Subcutaneous adipose tissue (tissue), 4 donors: ENCODE results near the gene ZNF267. TPM values are rescaled to one million over a fixed set of nuclear protein-coding genes. Genes with fewer than 3 reads are reported as not detected.

Experiments used
- CTCF ChIP-seq: fragments of 450-650 bp; IDR thresholded peaks from one replicate; pipeline ENCODE4 v1.5.1; 2016; ENCODE audit warnings: low read depth, mild to moderate bottlenecking, control low read depth, antibody characterized with exemption, moderate library complexity
- small RNA-seq: library from RNA; depleted of rRNA; stranded (forward); fragments of <200 nt; gene quantifications from one replicate; pipeline ENCODE3, GENCODE V24; 2016
- total RNA-seq, 4 donors: library from RNA; depleted of rRNA; stranded (reverse); fragments of >200 nt; gene quantifications; one replicate each; pipeline ENCODE4 v1.1.0, GENCODE V29; 2016

ZNF267 gene
- total RNA-seq, 4 donors from 2014 or later, result 10.0 to 22.1 (median 12.8) TPM

- no peak for TF ChIP-seq CTCF
Observed at GRCh38 chr16:31920373-31920772, 46.8 kb downstream of the ZNF267 start.

Small RNA genes lying within 50 kb of the gene (small RNA-seq; reads per million reads assigned to genes)
- gene AC034105.2, result not detected
- gene AC034105.4, result not detected
